ENCODE results near the gene PRADC1.

PRADC1 gene

DNA sequence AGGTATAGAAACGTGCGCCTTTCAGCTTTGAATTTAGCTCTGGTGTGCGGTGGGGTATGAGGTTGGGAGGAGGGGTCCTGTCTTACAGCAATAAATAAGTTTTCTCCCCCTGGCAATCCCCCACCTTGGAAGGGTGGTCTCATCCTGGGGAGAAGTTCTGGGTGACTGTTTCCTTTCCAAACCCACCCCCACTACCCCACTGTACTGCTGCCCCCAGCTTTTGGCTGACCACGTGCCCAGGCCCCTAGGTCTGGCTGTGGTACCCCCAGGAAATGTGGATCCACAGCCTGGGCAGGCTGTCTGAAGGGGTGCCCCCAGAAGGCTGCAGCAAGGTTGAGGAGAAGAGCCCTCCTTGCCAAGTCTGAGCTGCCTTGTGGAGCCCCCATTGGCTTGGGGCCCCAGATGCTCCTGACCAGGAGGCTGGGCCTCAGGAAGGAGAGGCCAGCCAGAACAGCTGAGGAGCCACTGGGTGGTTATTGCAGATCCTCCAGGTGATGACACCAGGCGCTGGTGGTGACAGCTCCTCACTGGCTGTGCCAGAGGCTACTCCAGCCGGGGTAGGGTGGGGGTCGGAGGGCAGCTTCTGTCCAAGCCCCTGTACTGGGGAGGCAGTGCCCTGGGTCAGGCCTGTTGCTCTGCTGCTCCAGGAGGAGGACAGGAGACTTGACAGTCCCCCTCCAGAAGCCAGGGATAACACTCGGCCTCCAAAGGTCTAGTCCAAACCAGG is 25.3 kb upstream of the PRADC1 start:
- TF ChIP-seq CEBPB (IDR thresholded peaks at IDR 0.05) (no peak), TCF12 (IDR thresholded peaks at IDR 0.05; ENCODE audit: low read depth) (no peak), EP300 (IDR thresholded peaks at IDR 0.05; ENCODE audit: borderline replicate concordance) (no peak), ZBTB7A (IDR thresholded peaks at IDR 0.05; ENCODE audit: low read depth) (no peak), EGR1 (IDR thresholded peaks at IDR 0.05) (no peak), TAF1 (IDR thresholded peaks at IDR 0.05; ENCODE audit: low read depth) (no peak), TEAD4 (IDR thresholded peaks at IDR 0.05) (no peak), RAD21 (IDR thresholded peaks at IDR 0.05; ENCODE audit: low read depth) (no peak), NFIC (IDR thresholded peaks at IDR 0.05) (no peak), CREB1 (IDR thresholded peaks at IDR 0.05; ENCODE audit: low read depth) (no peak), FOXM1 (IDR thresholded peaks at IDR 0.05; ENCODE audit: borderline replicate concordance, low read depth) (no peak), YY1 (IDR thresholded peaks at IDR 0.05; ENCODE audit: low read depth) (no peak)
- TF ChIP-seq, protein P1, sequence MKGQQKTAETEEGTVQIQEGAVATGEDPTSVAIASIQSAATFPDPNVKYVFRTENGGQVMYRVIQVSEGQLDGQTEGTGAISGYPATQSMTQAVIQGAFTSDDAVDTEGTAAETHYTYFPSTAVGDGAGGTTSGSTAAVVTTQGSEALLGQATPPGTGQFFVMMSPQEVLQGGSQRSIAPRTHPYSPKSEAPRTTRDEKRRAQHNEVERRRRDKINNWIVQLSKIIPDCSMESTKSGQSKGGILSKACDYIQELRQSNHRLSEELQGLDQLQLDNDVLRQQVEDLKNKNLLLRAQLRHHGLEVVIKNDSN (IDR thresholded peaks at IDR 0.05), result no peak
- TF ChIP-seq, protein P2, sequence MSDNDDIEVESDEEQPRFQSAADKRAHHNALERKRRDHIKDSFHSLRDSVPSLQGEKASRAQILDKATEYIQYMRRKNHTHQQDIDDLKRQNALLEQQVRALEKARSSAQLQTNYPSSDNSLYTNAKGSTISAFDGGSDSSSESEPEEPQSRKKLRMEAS (IDR thresholded peaks at IDR 0.05), result no peak
- TF ChIP-seq, protein P3, sequence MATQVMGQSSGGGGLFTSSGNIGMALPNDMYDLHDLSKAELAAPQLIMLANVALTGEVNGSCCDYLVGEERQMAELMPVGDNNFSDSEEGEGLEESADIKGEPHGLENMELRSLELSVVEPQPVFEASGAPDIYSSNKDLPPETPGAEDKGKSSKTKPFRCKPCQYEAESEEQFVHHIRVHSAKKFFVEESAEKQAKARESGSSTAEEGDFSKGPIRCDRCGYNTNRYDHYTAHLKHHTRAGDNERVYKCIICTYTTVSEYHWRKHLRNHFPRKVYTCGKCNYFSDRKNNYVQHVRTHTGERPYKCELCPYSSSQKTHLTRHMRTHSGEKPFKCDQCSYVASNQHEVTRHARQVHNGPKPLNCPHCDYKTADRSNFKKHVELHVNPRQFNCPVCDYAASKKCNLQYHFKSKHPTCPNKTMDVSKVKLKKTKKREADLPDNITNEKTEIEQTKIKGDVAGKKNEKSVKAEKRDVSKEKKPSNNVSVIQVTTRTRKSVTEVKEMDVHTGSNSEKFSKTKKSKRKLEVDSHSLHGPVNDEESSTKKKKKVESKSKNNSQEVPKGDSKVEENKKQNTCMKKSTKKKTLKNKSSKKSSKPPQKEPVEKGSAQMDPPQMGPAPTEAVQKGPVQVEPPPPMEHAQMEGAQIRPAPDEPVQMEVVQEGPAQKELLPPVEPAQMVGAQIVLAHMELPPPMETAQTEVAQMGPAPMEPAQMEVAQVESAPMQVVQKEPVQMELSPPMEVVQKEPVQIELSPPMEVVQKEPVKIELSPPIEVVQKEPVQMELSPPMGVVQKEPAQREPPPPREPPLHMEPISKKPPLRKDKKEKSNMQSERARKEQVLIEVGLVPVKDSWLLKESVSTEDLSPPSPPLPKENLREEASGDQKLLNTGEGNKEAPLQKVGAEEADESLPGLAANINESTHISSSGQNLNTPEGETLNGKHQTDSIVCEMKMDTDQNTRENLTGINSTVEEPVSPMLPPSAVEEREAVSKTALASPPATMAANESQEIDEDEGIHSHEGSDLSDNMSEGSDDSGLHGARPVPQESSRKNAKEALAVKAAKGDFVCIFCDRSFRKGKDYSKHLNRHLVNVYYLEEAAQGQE (IDR thresholded peaks at IDR 0.05; ENCODE audit: low read depth), result no peak

DNA sequence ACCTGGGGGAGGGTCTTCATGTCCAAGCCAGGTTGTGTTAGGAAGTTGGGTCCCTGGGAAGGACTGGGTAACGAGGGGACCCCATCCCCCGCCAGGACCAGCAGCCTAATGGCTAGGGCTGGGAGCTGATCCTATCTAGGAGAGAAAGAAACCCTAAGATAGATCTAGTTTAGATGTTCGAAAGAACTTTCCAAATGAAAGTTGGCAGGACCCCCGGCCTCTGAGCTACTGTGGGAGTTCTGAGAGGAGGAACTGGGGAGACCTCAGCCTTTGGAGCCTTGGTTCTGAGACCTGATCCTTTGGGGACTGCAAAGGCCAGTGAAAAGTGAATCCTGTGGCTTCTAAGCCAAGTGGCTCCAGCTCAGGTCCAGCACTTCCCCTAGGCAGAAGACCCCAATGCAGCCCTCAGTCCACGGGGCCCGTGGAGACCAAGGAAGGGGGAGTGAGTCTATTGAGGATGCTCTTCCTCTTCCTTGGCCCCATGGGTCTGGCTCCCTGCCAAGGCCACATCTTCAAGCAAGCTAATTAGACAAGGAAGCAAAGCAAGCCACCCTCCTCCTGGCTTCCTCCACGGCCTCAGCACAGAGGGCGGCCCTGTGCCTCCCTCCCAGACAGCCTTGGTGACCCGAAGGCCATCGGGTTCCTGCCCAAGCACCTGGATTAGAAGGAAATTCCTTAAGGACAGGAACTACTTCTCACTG is 24.5 kb upstream of the PRADC1 start:
- no peak for TF ChIP-seq TAF1 (IDR thresholded peaks at IDR 0.05; ENCODE audit: low read depth)
- TF ChIP-seq RAD21 (IDR thresholded peaks at IDR 0.05; ENCODE audit: low read depth), result no peak
- TF ChIP-seq, protein P3 (IDR thresholded peaks at IDR 0.05; ENCODE audit: low read depth), result no peak
- TF ChIP-seq, protein P2 (IDR thresholded peaks at IDR 0.05), result no peak
- TF ChIP-seq CEBPB (IDR thresholded peaks at IDR 0.05), result no peak
- no peak for TF ChIP-seq ZBTB7A (IDR thresholded peaks at IDR 0.05; ENCODE audit: low read depth)
- no peak for TF ChIP-seq EP300 (IDR thresholded peaks at IDR 0.05; ENCODE audit: borderline replicate concordance)
- no peak for TF ChIP-seq NFIC (IDR thresholded peaks at IDR 0.05)
- TF ChIP-seq YY1 (IDR thresholded peaks at IDR 0.05; ENCODE audit: low read depth), result no peak
- no peak for TF ChIP-seq TCF12 (IDR thresholded peaks at IDR 0.05; ENCODE audit: low read depth)
- TF ChIP-seq TEAD4 (IDR thresholded peaks at IDR 0.05), result no peak
- TF ChIP-seq, protein P1 (IDR thresholded peaks at IDR 0.05), result no peak
- no peak for TF ChIP-seq FOXM1 (IDR thresholded peaks at IDR 0.05; ENCODE audit: borderline replicate concordance, low read depth)
- TF ChIP-seq CREB1 (IDR thresholded peaks at IDR 0.05; ENCODE audit: low read depth), result no peak
- no peak for TF ChIP-seq EGR1 (IDR thresholded peaks at IDR 0.05)

DNA sequence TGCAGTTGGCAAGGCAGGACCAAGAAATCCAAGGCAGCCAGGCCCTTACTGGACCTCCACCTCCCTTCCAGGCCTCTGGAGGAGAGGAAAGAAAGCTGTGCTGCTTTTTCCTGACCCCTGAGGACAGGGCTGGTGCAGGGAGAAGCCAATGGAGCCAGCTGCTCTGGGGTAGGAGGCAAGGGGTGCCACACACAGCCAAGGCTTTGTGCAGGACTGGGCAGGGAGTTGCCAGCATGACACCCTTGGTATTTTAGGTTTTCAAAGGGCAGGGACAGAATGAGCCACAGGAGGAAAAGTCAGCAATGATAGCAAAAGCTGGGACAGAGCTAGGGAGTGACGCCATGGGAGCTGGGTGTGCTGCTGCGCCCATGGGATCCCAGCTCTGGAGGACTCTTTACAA is 24.0 kb upstream of the PRADC1 start:
- TF ChIP-seq ZBTB7A (IDR thresholded peaks at IDR 0.05; ENCODE audit: low read depth), result no peak
- TF ChIP-seq RAD21 (IDR thresholded peaks at IDR 0.05; ENCODE audit: low read depth), result no peak
- TF ChIP-seq FOXM1 (IDR thresholded peaks at IDR 0.05; ENCODE audit: borderline replicate concordance, low read depth), result no peak
- TF ChIP-seq, protein P1 (IDR thresholded peaks at IDR 0.05), result no peak
- no peak for TF ChIP-seq EP300 (IDR thresholded peaks at IDR 0.05; ENCODE audit: borderline replicate concordance)
- no peak for TF ChIP-seq CEBPB (IDR thresholded peaks at IDR 0.05)
- TF ChIP-seq NFIC (IDR thresholded peaks at IDR 0.05), result no peak
- no peak for TF ChIP-seq TEAD4 (IDR thresholded peaks at IDR 0.05)
- TF ChIP-seq, protein P3 (IDR thresholded peaks at IDR 0.05; ENCODE audit: low read depth), result no peak
- no peak for TF ChIP-seq YY1 (IDR thresholded peaks at IDR 0.05; ENCODE audit: low read depth)
- TF ChIP-seq TCF12 (IDR thresholded peaks at IDR 0.05; ENCODE audit: low read depth), result no peak
- TF ChIP-seq TAF1 (IDR thresholded peaks at IDR 0.05; ENCODE audit: low read depth), result no peak
- TF ChIP-seq, protein P2 (IDR thresholded peaks at IDR 0.05), result no peak
- no peak for TF ChIP-seq EGR1 (IDR thresholded peaks at IDR 0.05)
- TF ChIP-seq CREB1 (IDR thresholded peaks at IDR 0.05; ENCODE audit: low read depth), result no peak
